Stimulated activated CD4-positive, alpha-beta T cell treated with anti-CD3 and anti-CD28 coated beads, Interleukin-4, amount 100 ng/mL, for 1 hour (primary cell): ENCODE measurements around the gene FGF12.
"Not testable (repeated sequence)": the region's sequence is repeated elsewhere in the genome, so short reads cannot be mapped to it uniquely, and the experiment has no call there.

Experiments used
- DNase-seq: peaks from one replicate; pipeline ENCODE4 v3.0.0-alpha.2; 2020

The FGF12 gene

DNA sequence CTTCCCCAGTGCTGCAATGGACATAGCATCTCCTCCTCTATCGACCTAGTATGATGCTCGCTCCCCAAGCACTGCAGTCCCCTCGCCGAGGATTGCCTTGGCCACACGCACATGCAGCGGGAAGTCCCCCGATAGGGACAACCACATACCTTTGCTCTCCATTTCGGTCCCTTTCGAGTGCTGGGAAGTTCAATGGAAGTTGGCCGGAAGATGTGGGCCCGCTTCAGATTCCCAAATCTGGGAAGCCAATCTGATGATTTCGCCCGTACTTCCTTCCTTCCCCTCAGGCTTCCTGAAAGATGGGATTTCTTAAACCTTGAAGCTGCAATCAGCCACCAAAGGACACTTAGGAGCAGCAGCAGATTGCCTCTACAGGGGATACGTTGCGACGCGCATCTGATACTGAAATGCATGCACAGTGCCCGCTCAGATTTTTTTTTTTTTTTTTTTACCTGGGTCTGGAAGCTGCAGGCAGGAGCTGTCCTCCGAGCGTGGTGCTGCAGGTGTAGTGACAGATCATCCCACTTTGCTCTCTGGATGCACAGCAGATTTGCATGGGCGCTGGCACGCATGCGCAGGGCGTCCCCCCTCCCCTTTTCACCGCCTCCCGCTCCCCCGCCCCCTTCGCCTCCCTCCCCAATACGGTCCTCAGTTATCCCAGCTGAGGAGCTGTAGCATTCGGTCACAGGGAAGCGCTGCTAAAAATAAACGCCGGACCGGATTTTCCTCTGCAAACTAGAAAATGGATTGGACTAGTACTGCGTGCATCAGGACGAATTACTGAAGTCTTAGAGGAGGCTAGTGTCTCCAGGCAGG lies at the start of gene FGF12:
Gene FGF12 (minus strand): TSS at position 510 of the 816 bp plus-strand sequence.
- DNase-seq: peak; percentile 1

DNA sequence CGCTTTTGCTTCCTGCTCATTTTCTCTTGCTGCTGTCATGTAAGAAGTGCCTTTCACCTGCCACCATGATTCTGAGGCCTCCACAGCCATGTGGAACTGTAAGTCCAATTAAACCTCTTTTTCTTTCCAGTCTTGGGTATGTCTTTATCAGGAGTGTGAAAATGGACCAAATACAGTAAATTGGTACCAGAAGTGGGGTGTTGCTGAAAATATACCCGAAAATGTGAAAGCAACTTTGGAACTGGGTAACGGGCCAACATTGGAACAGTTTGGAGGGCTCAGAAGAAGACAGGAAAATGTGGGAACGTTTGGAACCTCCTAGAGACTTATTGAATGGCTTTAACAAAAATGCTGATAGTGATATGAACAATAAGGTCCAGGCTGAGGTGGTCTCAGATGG lies 47.0 kb upstream of the FGF12 start:
- DNase-seq: not testable (repeated sequence)

DNA sequence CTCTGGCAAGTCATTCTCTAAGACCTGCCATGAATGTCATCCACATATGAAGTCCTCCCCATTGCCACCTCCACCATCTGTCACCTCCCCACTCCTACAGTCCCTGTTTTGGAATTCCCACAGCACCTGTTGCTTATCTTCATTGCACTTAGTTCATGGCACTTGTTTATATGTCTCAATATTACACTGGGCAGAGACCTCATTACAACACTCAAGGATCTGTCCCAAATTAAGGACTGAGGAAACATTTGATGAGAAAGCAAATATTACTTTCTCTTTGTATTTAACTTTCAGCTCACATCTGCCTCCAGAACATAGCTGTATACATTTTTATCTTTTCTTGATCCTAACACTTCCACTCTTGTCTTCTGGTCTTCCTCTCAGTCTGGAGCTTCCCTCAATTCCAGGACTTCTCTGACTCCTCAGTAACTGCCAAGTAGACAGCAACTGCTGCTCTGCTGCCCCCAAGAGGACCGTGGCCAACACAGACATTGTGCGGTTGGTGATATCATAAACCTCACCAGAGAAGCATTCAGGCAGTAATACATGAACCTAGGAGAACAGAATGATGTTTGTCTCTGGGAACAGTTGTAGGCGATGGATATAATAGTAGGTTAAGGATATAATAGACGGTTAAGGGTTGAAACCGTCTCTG lies 45.0 kb upstream of the FGF12 start:
- no peak for DNase-seq

DNA sequence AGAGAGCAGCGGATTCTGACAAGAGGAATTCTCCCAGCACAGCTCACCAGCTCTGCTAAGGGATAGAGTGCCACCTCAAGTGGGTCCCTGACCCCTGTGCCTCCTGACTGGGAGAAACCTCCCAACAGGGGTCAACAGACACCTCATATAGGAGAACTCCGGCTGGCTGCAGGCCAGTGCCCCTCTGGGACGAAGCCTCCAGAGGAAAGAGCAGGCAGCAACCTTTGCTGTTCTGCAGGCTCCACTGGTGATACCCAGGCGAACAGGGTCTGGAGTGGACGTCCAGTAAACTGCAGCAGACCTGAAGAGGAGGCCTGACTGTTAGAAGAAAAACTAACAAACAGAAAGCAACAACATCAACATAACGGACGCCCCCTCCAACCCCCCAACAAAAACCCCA lies 31.3 kb upstream of the FGF12 start:
- no peak for DNase-seq

DNA sequence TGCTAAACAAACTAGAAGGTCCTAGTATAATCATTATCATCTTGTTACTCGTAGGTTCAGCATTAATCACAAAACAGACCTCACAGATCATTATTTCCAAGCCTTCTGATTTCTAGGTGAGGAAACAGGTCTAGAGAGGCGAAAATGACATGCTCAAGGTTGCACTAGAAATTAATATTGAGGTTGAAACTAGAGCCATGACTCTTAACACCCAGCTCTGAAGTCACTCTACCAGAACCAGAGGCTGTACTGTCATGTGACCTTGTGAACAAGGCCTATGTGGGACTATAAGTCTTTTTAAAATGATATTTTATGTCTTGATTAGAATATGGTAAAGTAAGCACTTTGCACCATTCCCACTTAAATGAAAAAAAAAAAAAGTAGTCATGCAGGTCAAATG lies 23.8 kb upstream of the FGF12 start:
- DNase-seq: no peak

DNA sequence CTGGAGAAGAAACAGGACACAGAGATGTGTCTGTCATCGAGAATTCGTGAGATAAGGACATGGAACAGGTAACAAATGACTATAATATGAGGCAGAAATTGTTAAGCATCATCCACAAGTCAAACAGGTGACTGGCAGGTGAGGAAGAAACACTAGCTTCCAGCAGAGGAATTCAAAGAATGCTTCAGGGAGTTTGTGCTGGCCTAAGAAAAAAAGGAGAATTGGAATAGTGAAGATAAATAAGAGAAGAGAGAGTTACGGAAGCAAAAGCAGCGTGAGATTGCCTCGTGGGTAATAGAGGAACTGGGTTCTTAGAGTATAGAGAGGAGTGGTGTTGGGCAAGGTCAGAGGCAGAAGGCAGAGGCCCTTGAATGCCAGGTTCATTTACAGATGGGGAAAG lies 22.9 kb upstream of the FGF12 start:
- DNase-seq: no peak

DNA sequence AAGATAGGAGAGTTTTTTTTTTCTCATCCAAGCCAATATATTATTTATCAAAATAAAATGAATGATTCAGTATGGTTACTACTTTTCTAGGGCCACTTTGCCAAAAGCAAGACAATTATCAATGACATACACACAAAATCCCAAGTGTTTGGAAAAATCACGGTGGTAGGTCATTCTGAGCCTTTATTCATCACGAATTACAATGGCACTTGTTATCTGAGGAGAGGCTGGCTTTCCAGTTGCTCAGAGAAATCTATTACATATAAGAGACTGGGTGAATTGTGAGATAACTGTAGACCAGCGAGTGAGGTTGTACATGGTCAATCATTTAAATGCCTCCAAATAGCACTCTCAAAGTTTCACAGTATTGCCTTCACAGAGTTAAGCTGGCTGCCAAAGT lies 20.4 kb upstream of the FGF12 start:
- DNase-seq: no peak

DNA sequence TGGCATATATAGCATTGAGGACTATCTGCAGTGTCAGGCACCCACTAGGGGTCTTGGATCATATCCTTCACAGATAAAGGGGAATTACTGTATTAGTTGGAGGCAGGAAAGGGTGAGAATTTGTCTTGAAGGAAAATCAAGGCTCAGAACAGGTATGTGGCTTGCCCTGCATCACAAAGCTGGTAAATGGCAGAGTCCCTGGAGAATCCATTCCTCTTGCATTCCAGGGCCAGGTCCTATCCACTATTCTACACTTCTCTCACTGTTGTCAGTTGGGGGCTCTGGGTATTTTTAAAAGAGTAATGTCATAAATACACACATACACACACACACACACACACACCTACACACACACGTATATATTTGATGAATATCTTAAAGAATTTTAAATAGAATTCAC lies 19.8 kb upstream of the FGF12 start:
- no peak for DNase-seq

DNA sequence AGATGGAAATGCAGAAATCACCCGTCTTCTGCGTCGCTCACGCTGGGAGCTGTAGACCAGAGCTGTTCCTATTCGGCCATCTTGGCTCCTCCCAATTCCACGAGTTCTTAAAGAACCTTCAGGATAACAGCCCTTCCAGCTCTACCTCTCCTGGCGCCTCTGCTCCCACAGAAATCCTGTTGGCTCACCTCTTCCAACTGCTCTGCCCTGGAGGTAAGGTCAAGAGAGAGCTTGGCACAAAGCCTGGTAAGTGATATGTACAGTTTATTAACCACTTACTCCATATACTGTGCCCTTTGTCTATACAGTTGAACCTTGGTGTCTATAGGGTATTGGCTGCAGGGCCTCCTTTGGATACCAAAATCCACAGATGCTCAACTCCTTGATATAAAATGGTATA lies 17.8 kb upstream of the FGF12 start:
- DNase-seq: no peak

DNA sequence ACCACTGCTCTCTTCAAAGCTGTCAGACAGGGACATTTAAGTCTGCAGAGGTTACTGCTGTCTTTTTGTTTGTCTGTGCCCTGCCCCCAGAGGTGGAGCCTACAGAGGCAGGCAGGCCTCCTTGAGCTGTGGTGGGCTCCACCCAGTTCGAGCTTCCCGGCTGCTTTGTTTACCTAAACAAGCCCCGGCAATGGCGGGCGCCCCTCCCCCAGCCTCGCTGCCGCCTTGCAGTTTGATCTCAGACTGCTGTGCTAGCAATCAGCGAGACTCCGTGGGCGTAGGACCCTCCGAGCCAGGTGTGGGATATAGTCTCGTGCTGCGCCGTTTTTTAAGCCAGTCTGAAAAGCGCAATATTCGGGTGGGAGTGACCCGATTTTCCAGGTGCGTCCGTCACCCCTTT lies 17.3 kb upstream of the FGF12 start:
- not testable (repeated sequence) for DNase-seq

DNA sequence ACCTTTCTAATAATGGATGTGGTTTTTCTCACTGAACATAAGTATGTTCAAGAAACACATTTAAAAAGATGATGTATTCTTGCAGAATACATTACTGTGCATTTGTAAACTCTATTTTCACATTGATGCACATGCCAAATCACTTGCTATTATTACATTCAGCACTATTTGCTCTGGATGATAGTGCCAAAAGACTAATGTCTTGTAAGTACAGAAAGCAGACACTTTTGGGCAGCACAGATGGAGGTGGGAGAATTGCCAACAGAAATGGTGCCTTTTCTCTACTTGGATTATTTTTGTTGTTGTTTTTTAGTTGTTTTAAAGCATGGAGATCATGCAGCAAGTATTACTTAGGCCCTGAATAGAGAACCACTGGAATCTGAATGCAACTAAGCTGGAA lies 10.2 kb upstream of the FGF12 start:
- no peak for DNase-seq

DNA sequence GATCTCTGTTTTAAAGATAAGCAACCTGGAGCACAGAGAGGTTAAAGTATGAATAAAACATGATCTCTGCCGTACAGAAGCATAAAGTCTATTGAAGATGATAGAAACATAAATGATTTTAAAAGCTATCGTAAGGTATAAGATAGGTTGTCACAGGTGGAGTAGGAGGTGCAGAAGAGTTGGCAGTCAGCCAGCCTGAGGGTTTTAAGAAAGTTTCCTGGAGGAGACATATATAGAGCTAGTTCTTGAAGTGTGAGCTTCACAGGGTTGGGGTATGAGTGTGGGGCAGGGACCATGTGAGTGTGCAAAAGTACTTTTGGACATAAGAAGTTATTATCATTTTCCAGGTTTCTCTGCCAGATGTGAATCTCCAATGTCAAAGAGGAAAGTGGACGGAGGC lies 3.9 kb upstream of the FGF12 start:
- no peak for DNase-seq

DNA sequence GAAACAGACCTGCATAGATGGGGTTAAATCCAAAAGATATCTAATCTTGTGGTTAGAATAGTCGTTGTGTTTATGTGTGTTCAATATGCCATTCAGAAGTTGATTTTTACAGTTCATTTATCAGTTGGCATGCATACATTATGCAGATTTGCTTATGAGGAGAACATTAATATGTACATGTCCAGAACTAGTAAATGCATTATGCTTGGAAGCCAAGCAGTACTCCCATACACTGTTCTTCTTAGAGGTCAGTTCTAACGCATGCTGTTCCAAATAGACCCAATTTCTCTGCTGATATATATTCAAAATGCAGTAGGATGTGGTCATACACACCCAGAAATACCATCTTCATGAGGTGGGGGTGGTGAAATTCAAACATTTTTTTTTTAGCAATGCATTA lies 956 bp downstream of the FGF12 start:
- DNase-seq: no peak

DNA sequence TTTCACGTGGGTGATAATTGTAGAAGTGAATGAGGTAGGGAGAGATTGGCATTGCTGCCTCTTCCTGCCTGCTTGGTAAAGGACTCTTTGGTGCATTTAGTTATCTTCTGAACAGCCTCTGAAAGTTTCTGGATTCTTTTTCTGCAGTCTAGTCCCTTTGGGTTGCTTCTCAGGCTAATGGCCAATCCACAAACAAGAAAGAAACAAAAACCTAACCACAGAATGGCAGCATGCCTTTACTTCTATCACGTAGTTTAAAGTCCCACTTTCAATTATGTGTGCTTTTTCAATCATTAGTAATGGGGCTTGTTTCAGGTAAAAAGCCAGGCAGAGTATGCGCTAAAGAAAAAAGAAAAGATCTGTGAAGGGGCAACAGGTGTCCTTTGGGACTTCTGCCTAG lies 7.4 kb downstream of the FGF12 start:
- no peak for DNase-seq

DNA sequence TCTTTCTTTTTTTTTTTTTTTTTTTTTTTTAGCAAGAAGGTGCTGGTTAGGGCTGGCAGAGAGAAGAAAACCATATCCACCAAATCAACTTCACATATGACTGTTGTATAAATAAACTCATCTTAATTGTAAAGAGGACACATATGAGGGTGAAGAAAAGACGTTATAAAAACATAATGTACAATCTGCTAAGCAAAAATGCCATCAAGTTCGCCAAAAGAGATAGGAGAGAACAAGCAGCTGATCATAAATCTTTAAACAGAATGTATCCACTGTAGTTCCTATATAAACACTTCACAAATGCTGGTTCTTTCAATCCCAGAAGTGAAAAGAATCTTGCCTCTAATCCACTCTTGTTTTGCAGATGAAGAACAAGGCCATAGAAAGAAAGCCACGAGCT lies 9.2 kb downstream of the FGF12 start:
- DNase-seq: no peak

DNA sequence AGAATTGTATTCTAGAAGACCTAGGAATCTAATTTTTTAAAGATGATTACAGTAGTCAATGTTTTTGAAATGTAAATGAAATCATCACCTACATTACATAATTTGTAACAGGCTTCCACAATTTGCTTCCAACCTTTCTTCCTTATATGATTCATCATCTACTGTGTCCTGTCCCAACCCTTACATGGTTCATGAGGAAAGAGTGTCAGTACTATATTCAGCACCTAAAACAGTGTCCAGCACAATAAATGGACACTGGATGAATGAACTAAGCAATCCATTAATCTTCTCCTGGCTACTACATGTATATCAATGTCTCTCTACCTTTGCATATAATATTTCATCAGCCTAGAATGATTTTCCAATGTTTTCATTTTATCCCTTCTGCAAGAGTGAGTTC lies 12.2 kb downstream of the FGF12 start:
- no peak for DNase-seq

DNA sequence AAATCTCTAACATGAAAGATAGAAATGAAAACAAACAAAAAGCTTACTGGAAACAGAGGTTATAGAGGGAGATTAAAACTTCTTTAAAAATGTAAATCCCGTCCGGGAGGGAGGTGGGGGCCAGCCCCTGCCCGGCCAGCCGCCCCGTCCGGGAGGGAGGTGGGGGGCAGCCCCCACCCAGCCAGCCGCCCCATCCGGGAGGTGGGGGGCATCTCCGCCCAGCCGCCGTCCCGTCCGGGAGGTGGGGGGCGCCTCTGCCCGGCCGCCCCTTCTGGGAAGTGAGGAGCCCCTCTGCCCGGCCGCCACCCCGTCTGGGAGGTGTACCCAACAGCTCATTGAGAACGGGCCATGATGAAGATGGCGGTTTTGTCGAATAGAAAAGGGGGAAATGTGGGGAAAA lies 16.2 kb downstream of the FGF12 start:
- not testable (repeated sequence) for DNase-seq

DNA sequence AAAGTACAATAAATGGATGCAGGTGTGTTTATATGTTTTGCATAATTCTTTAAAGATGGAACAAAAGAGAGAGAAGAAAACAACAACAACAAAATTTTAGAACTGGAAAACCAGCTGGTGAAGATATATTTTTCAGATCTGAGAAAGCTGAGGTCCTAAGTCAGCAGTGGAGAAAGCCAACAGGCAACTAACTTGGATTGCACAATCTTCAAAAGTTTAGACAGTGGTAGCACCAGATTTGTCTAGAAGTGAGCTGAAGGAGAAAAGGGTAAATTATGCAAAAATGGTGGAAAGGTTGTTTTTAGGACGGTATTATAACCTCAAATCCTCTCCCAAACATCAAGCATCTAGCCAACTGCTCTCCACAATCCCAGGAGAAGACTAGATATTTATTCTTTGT lies 17.0 kb downstream of the FGF12 start:
- DNase-seq: no peak

DNA sequence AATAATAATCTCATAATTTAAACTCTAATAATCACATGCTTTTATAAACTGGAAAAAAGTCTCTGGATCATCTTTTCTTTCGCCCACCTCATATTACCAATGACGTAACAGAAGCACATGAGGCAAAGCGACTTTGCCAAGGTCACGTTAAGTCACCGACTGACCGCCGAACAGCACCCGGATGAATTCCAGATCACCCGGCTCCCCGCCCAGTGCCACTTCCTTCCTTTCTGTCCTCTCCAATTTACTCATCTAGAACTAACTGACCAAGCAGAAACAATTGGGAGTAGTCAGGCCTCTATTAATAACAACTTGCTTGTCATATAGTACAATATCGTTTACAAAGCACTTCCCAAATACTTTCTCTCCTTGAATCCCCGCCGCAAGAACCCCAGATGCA lies 21.1 kb downstream of the FGF12 start:
- DNase-seq: no peak

DNA sequence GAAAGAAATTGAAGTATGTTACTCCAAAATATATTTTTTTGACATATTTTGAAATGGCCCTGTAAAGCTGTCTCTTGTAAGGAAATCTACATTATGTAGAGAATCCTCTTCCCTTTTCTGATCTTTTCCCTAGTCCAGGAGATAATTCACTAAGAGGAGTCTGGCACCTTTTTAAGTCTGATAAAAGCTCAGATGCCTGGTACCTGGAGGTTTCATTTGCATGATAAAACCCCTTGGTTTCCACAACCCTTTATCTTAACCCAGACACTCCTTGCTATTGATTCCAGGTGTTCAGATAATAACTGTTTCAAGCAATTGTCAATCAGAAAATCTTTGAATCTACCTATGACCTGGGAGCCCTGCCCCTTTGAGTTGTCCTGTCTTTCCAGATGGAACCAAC lies 26.5 kb downstream of the FGF12 start:
- no peak for DNase-seq

DNA sequence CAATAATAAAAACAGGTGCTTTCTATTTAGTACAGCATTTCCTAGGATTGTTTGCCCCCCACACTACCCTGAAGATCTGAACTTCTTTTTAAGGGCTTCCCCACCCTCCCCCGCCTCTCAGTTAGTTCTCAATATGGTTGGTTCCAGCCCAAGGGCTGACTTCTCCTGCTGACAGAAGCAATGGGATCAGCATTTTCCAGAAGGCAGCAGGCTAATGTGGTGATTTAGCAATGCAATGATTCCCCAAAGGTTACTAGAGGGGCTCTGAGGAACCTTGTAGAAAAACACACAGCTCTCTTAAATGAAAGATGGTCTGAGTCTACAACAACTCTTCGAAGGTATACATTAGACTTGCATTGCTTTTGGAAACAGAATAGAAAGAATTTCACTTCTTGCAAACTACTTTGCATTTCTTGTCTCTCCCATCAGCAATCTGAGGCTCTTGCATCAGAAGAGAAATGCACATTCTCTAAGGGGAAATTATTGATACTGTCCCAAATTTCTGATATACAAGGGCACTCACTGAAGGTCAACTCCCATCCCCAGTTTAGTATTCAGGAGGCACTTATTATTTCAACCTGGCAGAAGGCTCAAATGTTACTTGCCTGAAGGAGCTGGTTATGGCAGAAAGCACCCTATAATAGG lies 30.3 kb downstream of the FGF12 start:
- no peak for DNase-seq

DNA sequence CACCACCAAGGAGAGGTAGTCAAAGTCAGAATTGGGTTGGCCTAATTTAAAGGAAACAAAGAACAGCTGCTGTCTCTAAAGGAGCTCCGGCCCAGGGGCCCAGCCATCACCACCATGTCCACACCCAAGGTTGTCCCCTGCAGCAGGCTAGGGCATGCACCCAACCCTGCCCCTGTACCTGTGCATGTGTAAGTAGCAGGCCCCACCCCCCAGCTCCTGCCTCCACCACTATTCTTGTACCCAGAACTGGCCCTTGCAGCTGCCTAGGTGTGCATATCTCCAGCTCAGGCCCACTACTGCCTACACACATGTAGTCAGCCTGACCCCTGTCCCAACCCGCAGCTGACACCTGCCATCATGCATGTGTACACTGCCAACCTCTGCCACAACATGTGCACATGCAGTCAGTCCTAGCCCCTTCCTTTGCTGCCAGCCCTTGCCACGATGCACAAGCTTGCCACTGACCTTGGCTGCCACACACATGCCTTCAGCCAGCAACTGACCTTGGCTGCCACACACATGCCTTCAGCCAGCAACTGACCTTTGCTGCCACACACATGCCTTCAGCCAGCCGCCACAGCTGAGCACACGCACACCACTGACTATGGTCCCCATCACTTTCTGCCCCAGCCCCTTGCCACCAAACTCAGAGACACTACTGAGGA lies 39.7 kb downstream of the FGF12 start:
- DNase-seq: no peak

DNA sequence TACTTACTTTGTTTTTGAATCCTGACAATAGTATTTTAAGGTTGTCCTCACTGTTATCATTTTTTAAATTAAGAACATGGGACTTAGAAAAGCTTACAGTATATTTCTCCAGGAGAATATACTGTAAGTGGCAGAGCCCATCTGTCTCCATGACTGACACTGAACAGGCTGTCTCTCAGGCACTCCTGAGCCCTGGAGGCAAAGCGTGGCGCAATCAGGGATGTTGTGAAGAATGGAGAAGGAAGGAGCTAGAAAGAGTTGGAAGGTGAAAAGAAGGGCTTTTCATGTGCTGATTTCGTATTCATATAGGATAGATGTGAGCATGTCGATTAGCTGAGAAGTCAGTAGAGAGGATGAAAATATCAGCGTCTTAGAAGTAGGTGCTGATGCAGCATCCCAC lies 41.5 kb downstream of the FGF12 start:
- no peak for DNase-seq

DNA sequence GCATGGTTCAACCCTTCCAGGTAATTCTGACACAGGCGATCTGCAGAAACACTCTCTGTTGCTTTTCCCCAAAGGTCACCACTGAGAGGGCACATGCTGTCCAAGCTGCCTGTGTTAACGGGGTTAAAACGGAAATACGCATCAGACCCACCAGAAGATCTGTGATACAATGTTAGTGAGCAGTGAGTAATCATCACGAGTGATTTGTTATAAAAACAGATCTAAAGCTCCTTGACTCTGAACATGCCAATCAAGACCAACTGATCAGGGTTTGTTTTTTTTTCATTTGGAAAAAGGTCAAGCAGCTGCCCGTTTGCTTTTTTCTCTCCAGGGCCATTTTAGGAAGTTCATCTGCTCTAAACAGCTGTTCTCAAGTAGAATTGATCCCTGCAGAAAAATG lies 43.2 kb downstream of the FGF12 start:
- no peak for DNase-seq
